Measurements from ENCODE around the gene IQCB1. TPM values are rescaled to one million over a fixed set of nuclear protein-coding genes. Genes with fewer than 3 reads are reported as not detected.

Gene IQCB1
- total and polyA plus RNA-seq, 9 of the 15 experiments (the other 6 are each of a cell fraction or from before 2014, with no cell fraction given) = 21.1 to 38.1 (median 27.5) TPM

DNA sequence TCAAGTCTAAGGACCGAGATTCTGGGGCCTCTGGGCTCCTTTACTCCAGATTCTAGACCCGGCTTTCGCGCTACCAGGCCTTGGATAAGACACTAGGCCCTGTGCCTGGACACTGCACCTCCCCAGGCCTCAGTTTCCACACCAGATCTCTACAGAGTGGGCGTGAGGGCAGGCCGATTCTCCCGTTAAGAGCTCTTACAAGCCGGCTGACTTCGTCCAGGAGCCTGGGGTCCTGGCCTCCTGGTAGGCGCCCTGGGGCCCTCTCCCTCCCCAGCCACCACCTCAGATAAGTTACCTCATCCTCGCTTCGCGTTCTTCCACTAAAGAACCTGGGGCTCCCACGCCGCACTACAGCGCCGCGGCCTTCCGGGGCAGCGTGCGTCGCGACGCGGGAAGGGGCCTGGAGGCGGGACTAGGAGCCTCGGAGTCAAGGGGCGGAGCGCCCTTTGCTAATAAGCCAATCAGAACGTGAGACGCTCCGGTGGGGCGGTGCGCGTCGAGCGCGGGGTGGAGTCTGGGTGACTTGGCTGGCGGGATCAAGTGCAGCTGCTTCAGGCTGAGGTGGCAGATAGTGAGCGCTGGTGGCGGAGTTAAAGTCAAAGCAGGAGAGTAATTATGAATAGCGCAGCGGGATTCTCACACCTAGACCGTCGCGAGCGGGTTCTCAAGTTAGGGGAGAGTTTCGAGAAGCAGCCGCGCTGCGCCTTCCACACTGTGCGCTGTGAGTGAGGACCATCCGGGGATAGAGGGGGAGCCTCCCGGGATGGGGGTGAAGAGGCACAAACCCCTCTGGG is at the start of gene IQCB1, which contains the start of gene EAF2 (continued):
- TF ChIP-seq, protein P1, sequence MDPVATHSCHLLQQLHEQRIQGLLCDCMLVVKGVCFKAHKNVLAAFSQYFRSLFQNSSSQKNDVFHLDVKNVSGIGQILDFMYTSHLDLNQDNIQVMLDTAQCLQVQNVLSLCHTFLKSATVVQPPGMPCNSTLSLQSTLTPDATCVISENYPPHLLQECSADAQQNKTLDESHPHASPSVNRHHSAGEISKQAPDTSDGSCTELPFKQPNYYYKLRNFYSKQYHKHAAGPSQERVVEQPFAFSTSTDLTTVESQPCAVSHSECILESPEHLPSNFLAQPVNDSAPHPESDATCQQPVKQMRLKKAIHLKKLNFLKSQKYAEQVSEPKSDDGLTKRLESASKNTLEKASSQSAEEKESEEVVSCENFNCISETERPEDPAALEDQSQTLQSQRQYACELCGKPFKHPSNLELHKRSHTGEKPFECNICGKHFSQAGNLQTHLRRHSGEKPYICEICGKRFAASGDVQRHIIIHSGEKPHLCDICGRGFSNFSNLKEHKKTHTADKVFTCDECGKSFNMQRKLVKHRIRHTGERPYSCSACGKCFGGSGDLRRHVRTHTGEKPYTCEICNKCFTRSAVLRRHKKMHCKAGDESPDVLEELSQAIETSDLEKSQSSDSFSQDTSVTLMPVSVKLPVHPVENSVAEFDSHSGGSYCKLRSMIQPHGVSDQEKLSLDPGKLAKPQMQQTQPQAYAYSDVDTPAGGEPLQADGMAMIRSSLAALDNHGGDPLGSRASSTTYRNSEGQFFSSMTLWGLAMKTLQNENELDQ (CRISPR knock-in tag; IDR thresholded peaks at IDR 0.05; ENCODE audit: borderline replicate concordance) = no peak
- TF ChIP-seq POLR2G (IDR thresholded peaks at IDR 0.05; ENCODE audit: low read depth, low read length) (peak; percentile 93), MED1 (CRISPR knock-in tag; IDR thresholded peaks at IDR 0.05; ENCODE audit: borderline replicate concordance) (no peak), KLF10 (CRISPR knock-in tag; IDR thresholded peaks at IDR 0.05) (no peak), CBFA2T3 (IDR thresholded peaks at IDR 0.05) (peak; percentile 65), GABPA (tag; conservative IDR thresholded peaks at IDR 0.05; ENCODE audit: low read depth) (peak; percentile 52; the same call in 1 of the 2 replicates), ILF3 (IDR thresholded peaks at IDR 0.05; ENCODE audit: borderline replicate concordance) (no peak), CBFA2T2 (conservative IDR thresholded peaks at IDR 0.05) (peak; percentile 20; the same call in 1 of the 2 replicates), HMG20B (CRISPR knock-in tag; IDR thresholded peaks at IDR 0.05) (no peak), SMAD3 (CRISPR knock-in tag; conservative IDR thresholded peaks at IDR 0.05) (no peak), ZNF551 (CRISPR knock-in tag; IDR thresholded peaks at IDR 0.05) (no peak), FOS (IDR thresholded peaks at IDR 0.05; ENCODE audit: extremely low read depth, insufficient read length) (peak; percentile 25), SP2 (IDR thresholded peaks at IDR 0.05; ENCODE audit: extremely low read depth, low read depth, low read length, poor library complexity, severe bottlenecking) (peak; percentile 17), MTA3 (IDR thresholded peaks at IDR 0.05; ENCODE audit: borderline replicate concordance) (peak; percentile 40; the same call in 1 of the 2 replicates), MYC (IDR thresholded peaks at IDR 0.05; ENCODE audit: low read depth, low read length) (peak; percentile 73), MYC (CRISPR knock-in tag; IDR thresholded peaks at IDR 0.05; ENCODE audit: borderline replicate concordance, low read depth) (no peak)
- TF ChIP-seq, protein P2, sequence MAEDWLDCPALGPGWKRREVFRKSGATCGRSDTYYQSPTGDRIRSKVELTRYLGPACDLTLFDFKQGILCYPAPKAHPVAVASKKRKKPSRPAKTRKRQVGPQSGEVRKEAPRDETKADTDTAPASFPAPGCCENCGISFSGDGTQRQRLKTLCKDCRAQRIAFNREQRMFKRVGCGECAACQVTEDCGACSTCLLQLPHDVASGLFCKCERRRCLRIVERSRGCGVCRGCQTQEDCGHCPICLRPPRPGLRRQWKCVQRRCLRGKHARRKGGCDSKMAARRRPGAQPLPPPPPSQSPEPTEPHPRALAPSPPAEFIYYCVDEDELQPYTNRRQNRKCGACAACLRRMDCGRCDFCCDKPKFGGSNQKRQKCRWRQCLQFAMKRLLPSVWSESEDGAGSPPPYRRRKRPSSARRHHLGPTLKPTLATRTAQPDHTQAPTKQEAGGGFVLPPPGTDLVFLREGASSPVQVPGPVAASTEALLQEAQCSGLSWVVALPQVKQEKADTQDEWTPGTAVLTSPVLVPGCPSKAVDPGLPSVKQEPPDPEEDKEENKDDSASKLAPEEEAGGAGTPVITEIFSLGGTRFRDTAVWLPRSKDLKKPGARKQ (CRISPR knock-in tag; IDR thresholded peaks at IDR 0.05) = no peak
- TF ChIP-seq, protein P3, sequence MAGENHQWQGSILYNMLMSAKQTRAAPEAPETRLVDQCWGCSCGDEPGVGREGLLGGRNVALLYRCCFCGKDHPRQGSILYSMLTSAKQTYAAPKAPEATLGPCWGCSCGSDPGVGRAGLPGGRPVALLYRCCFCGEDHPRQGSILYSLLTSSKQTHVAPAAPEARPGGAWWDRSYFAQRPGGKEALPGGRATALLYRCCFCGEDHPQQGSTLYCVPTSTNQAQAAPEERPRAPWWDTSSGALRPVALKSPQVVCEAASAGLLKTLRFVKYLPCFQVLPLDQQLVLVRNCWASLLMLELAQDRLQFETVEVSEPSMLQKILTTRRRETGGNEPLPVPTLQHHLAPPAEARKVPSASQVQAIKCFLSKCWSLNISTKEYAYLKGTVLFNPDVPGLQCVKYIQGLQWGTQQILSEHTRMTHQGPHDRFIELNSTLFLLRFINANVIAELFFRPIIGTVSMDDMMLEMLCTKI (IDR thresholded peaks at IDR 0.05; ENCODE audit: partially characterized antibody) = no peak
- TF ChIP-seq, protein P4, sequence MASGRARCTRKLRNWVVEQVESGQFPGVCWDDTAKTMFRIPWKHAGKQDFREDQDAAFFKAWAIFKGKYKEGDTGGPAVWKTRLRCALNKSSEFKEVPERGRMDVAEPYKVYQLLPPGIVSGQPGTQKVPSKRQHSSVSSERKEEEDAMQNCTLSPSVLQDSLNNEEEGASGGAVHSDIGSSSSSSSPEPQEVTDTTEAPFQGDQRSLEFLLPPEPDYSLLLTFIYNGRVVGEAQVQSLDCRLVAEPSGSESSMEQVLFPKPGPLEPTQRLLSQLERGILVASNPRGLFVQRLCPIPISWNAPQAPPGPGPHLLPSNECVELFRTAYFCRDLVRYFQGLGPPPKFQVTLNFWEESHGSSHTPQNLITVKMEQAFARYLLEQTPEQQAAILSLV (tag; IDR thresholded peaks at IDR 0.05) = no peak
- TF ChIP-seq, protein P5, sequence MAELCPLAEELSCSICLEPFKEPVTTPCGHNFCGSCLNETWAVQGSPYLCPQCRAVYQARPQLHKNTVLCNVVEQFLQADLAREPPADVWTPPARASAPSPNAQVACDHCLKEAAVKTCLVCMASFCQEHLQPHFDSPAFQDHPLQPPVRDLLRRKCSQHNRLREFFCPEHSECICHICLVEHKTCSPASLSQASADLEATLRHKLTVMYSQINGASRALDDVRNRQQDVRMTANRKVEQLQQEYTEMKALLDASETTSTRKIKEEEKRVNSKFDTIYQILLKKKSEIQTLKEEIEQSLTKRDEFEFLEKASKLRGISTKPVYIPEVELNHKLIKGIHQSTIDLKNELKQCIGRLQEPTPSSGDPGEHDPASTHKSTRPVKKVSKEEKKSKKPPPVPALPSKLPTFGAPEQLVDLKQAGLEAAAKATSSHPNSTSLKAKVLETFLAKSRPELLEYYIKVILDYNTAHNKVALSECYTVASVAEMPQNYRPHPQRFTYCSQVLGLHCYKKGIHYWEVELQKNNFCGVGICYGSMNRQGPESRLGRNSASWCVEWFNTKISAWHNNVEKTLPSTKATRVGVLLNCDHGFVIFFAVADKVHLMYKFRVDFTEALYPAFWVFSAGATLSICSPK (IDR thresholded peaks at IDR 0.05; ENCODE audit: borderline replicate concordance) = no peak

Measured in K562 (cell line).